Parathyroid adenoma (tissue), 2 donors: ENCODE data around the gene WNK2.

Experiments used
- H2AFZ ChIP-seq: fragments of 300-600 bp; sonication (generic); one replicate; pipeline ENCODE4 v1.7.0; 2017; ENCODE audit warnings: antibody characterized with exemption, mild to moderate bottlenecking
- H3K27ac ChIP-seq: fragments of 300-600 bp; sonication (generic); one replicate; pipeline ENCODE4 v1.7.0; 2017
- H3K27me3 ChIP-seq: fragments of 300-600 bp; sonication (generic); one replicate; pipeline ENCODE4 v1.7.0; 2017; ENCODE audit warnings: low read length; ENCODE audit not compliant: control insufficient read depth, insufficient read depth
- H3K36me3 ChIP-seq: fragments of 300-600 bp; sonication (generic); one replicate; pipeline ENCODE4 v1.7.0; 2017; ENCODE audit warnings: low read length; ENCODE audit not compliant: control insufficient read depth, insufficient read depth
- H3K4me1 ChIP-seq: fragments of 300-600 bp; sonication (generic); one replicate; pipeline ENCODE4 v1.7.0; 2017; ENCODE audit warnings: control low read depth
- H3K4me2 ChIP-seq: fragments of 300-600 bp; sonication (generic); one replicate; pipeline ENCODE4 v1.7.0; 2017; ENCODE audit warnings: low read length
- H3K4me3 ChIP-seq: fragments of 300-600 bp; sonication (generic); one replicate; pipeline ENCODE4 v1.7.0; 2017; ENCODE audit warnings: low read depth, low read length
- H3K79me2 ChIP-seq: fragments of 300-600 bp; sonication (generic); one replicate; pipeline ENCODE4 v1.7.0; 2017; ENCODE audit warnings: control low read depth
- H3K9ac ChIP-seq: fragments of 300-600 bp; sonication (generic); one replicate; pipeline ENCODE4 v1.7.0; 2017; ENCODE audit warnings: mild to moderate bottlenecking
- H3K9me3 ChIP-seq: fragments of 300-600 bp; sonication (generic); one replicate; pipeline ENCODE4 v1.7.0; 2017; ENCODE audit warnings: low read length; ENCODE audit not compliant: control insufficient read depth
- TF ChIP-seq, protein P1 (sequence below): fragments of 300-600 bp; sonication (generic); IDR thresholded peaks from one replicate; pipeline ENCODE4 v1.7.0; 2017; ENCODE audit warnings: antibody characterized with exemption, mild to moderate bottlenecking
- donor health status: primary hyperparathyroidism.

The WNK2 gene

DNA sequence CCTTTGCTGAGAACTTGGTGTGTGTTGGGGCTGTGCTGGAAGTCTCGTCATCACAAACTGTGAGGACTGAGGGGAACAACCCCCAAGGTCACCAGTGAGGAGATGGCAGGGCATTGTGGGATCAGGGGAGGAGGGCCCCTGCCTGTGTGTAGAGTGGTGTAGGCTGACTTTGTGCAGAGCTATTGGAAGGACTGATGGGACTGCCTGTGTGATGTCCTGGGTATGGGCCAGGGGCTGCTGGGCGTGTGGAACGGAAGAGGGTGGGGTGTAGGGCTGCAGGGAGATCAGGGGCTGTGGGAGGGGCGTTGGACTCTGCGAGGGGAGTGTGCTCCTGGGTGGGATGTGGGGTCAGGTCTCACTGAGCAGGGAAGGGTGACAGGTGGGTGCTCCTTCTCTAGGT lies 3.6 kb downstream of the WNK2 start:
- H3K36me3 ChIP-seq, result no peaks in the 10 kb centered on the region
- no peaks in the 10 kb centered on the region for H3K79me2 ChIP-seq
- no peak overlapping the region for H3K27ac ChIP-seq
- no peaks in the 10 kb centered on the region for H3K27me3 ChIP-seq
- H3K9ac ChIP-seq, result no peak overlapping the region
- no peak overlapping the region for H2AFZ ChIP-seq
- H3K4me1 ChIP-seq, result no peaks in the 10 kb centered on the region
- no peak overlapping the region for H3K4me3 ChIP-seq
- H3K9me3 ChIP-seq, result no peaks in the 10 kb centered on the region
- H3K4me2 ChIP-seq, result no peak overlapping the region
- TF ChIP-seq, protein P1, sequence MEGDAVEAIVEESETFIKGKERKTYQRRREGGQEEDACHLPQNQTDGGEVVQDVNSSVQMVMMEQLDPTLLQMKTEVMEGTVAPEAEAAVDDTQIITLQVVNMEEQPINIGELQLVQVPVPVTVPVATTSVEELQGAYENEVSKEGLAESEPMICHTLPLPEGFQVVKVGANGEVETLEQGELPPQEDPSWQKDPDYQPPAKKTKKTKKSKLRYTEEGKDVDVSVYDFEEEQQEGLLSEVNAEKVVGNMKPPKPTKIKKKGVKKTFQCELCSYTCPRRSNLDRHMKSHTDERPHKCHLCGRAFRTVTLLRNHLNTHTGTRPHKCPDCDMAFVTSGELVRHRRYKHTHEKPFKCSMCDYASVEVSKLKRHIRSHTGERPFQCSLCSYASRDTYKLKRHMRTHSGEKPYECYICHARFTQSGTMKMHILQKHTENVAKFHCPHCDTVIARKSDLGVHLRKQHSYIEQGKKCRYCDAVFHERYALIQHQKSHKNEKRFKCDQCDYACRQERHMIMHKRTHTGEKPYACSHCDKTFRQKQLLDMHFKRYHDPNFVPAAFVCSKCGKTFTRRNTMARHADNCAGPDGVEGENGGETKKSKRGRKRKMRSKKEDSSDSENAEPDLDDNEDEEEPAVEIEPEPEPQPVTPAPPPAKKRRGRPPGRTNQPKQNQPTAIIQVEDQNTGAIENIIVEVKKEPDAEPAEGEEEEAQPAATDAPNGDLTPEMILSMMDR, result no peak

DNA sequence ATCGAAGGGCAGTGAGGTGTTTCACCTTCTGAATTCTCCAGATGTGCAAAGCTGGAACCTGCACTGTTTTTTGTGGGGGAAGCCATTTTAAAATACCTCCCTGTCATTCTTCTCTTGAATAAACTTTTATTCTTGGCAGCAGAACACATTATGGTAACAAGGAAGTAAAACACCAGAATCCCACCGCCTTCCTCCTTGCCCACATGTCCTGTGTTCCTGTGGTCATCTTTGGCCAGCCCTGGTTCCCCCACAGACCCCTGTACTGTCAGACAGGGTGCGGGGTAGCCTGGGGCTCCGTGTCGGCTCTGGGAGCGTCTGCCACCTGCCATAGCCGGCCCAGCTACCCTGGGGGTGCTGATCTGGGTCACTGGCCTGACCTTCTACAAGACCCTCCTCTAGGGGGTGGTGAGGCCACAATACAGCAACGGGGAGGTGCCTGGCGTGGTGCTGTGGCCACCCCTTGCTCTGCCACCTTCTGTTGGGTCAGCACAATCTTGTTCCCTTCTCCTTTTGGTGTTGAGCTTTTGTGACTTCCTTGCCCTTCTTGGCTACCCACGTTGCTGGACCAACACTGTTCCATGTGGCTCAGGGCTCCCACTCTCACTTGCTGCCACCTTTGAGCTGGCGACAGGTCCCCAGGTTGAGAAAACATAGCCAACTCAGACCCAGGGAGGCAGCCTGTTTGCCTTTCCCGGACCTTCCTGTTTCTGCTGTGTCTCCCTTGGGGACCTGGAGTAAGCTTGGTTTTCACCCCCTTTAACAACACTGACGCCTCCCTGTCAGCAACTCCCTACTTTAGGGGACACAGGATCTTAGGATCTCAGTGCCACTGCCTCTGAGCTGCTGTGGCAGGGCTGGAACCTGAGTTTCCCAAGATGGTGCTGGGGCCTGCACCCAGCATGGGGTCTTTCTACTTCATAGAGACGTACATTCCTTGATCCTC lies 4.8 kb downstream of the WNK2 start:
- H3K4me2 ChIP-seq, result no peak overlapping the region
- H3K9ac ChIP-seq, result no peak overlapping the region
- TF ChIP-seq, protein P1, result no peak
- H3K27me3 ChIP-seq, result no peaks in the 10 kb centered on the region
- no peaks in the 10 kb centered on the region for H3K4me1 ChIP-seq
- H3K9me3 ChIP-seq, result no peaks in the 10 kb centered on the region
- H3K79me2 ChIP-seq, result no peaks in the 10 kb centered on the region
- H3K27ac ChIP-seq, result no peak overlapping the region
- no peak overlapping the region for H2AFZ ChIP-seq
- no peak overlapping the region for H3K4me3 ChIP-seq
- H3K36me3 ChIP-seq, result no peaks in the 10 kb centered on the region

DNA sequence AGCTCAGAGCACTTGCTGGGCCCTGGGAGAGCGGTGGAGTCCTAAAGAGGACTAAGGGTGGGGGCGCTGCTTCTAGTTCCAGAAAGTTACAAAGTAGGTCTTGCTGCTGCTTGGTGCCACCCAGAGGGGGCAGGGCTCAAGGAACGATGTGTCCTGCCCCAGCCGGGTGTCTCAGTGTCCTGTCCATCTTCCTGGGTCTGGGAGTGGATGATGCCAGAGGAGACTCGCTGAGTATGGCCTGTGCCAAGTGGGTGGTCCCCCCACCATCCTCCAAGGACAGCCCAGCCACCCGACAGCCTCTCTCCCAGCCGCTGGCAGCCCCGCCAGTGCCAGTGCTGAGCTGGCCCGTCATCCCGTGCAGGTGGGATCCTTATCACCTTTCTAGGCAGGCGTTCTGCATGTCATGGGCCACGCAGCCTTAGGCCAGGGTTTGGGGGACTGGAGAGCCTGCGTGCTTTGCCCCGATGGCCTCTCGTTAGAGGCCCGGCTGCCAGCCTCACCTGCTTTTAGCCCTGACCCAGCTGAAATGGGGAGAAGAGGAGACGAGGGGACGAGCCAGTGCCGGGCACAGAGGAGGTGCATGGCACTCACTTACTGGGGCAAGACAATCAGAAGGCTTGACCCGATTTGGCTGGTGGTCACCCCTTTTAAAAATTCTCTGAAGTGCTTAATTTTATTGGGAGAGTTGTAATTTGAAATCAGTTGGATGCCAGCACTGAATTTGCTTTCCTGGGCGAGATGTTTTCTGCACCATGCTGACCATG lies 5.6 kb downstream of the WNK2 start:
- Histone ChIP-seq H3K79me2 (no peaks in the 10 kb centered on the region), H3K4me3 (no peak overlapping the region), H3K9ac (no peak overlapping the region), H3K27me3 (no peaks in the 10 kb centered on the region), H3K9me3 (no peaks in the 10 kb centered on the region), H3K4me2 (no peak overlapping the region), H3K4me1 (no peaks in the 10 kb centered on the region), H3K27ac (no peak overlapping the region), H2AFZ (no peak overlapping the region), H3K36me3 (no peaks in the 10 kb centered on the region)
- TF ChIP-seq, protein P1, result no peak

DNA sequence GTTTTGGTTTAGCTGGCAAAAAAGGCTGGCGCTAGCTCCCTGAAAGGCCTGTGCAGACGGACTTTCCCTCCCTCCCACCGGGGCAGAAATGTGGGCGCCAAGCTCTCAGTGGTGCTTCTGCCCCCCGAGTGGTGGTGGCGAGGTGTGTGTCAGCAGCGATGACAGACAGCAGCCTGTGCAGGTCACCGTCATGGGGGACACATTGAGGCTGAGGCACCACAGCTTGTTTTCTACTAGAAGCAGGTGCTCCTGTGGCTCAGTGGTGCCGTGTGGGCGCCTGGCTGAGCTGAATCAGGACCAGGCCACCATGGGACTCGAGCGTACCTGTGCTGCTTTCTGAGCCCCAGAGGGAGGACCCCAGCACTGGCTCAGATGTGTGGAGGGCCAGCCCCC lies 6.2 kb downstream of the WNK2 start:
- H3K27ac ChIP-seq, result no peak overlapping the region

More for the DNA sequence above, 6.2 kb downstream of the WNK2 start:
- H3K9ac ChIP-seq, result no peak overlapping the region
- no peaks in the 10 kb centered on the region for H3K79me2 ChIP-seq
- H3K9me3 ChIP-seq, result no peaks in the 10 kb centered on the region
- H3K4me3 ChIP-seq, result no peak overlapping the region
- no peaks in the 10 kb centered on the region for H3K36me3 ChIP-seq
- no peaks in the 10 kb centered on the region for H3K4me1 ChIP-seq
- no peaks in the 10 kb centered on the region for H3K27me3 ChIP-seq
- no peak overlapping the region for H3K4me2 ChIP-seq
- no peak overlapping the region for H2AFZ ChIP-seq
- TF ChIP-seq, protein P1, result no peak
